Hematopoietic multipotent progenitor cell (in vitro differentiated cells): ENCODE measurements around the gene PIP4P1. TPM values are rescaled to one million over a fixed set of nuclear protein-coding genes. Genes with fewer than 3 reads are reported as not detected.
A peak's percentile ranks its signal among the peaks of the same experiment; 100 is the strongest.
"Not testable (repeated sequence)": the region's sequence is repeated elsewhere in the genome, so short reads cannot be mapped to it uniquely, and the experiment has no call there.

ENCODE experiments used
- DNase-seq, 3 donors: peaks; one replicate each; pipeline ENCODE4 v3.0.0-alpha.2; 2011 to 2015; ENCODE audit warnings: low read depth in 2 of 3, low spot score in 2 of 3
- total RNA-seq: library from RNA; depleted of rRNA; stranded (reverse); fragments of >200 nt; gene quantifications from one replicate; pipeline ENCODE4 v1.2.3, GENCODE V29; 2012

Gene PIP4P1
- total RNA-seq, 1 donor: 36.1 TPM

DNA sequence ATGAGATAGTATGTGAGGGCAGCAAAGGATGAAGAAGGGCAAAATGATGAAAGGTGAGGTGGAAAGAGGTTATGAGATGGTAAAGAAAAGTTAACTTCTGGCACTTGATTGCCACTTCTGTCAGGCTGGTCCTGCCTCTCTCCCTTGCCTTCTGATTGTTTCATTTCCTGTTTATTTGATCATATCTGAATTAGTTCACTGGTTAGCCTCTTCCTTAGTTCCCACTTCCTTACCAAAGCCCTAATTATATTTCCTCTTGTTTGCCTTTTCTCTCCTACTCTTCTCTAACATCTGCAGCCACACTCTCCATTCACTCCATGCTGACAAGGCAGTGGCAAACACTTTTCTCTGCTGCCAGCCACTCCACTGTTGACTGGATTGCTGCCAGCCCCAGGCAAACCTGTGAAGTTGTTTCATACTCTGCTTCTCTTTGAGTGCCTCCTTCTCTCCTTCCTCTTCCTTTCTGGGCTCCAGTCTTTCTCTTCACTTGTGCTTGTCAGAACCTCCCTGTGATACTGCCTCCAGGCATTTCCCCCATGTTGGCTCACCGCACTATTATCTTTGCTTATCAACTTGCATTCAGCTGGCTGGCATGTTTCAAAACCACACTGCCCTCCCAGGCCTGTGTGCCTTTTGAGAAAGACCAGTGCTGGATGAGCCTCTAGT lies 16.1 kb upstream of the PIP4P1 start:
- peak in 2 of 3 donors; percentile 70 to 92 for DNase-seq

DNA sequence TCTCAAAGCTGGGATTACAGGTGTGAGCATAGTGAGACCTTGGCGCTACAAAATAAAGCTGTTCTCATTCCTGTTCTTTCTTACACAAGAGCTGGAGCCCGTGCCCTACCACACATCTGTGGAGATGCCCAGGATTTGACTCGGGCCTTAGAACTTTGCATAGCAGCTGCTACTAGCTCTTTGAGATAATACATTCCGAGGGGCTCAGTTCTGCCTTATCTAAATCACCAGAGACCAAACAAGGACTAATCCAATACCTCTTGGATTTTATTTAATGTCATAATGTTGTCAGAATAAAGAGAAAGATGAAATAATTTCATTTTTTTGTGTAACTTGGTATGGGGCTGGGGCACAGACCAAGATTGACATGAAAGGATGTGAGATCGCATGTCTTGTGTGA lies 15.5 kb upstream of the PIP4P1 start:
- DNase-seq: no peak

DNA sequence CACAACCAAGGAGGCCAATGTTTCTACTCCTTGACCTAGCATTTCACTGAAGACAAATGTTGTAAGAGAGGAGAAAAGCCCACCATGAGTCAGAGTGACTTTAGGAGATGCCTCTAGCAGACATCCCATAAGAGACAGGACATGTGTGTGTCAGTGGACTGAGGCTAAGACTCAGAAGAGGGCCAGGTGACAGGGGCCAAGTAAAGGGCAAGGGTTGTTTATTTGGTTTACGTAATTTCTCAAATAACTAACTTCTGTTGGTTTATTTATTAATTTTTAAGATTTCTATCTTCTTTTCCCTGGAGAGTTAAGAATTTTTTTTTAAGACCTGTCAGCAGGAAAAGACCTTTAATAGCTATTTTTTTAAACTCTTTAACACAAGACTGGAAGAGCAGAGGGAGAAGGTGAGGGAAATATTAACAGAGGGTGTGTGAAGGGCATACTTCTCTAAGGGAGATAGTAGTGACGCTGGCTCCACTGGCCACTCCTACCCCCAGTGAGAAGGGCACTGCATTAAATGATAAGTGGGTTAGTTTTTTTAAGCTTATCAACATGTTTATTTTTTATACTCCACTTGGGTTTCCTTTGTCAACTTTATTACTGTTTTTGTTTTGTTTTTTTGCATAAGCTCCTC lies 11.4 kb upstream of the PIP4P1 start:
- no peak for DNase-seq

DNA sequence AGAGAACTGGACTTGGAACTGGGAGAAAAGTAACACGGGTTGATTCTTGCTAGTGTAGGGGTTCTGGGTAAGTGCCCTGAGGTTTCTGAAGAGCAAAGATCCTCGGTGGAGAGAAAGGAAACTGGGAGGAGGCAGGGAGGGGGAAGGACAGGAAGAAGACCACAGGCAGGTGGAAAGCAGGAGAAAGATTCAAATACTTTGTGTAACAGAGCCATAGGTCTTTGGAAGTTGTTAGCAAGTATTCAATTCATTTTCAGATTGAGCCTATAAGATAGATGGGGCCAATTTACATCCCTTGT lies 9.3 kb upstream of the PIP4P1 start:
- no peak for DNase-seq

DNA sequence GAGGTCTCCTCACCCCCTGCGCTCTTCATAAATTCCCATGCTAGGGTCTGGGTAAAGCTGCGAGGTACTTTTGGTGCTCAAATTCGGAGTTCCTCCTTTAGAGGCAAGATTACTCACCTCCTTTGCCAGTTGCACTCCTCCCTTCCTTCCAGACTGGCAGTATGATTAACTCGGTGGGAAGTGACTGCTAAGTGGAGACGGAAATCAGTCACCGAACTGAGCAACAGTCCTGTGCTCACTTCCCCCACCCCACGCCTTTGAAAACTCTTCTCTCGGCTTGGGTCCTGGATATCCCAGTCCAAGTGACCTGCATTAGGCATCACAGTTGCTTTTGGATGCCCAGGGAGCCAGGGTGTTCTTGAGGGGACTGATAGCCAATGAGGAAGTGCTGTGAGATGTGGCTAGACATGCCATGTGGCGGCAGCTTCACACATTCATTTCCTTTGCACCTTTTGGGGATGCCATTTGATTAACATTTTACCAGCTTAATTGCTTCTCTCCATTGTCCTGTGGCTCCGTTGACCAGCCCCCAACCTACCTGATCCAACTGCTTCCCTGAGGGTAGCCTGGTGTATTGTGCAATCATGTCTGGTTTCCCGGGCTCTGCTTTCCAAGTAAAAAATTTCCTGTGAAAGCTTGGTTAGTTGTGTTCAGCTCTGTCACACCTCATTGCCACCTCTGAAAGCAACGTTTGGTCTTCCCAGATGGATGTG lies 8.8 kb upstream of the PIP4P1 start:
- peak in 2 of 3 donors; percentile 83 to 87 for DNase-seq

DNA sequence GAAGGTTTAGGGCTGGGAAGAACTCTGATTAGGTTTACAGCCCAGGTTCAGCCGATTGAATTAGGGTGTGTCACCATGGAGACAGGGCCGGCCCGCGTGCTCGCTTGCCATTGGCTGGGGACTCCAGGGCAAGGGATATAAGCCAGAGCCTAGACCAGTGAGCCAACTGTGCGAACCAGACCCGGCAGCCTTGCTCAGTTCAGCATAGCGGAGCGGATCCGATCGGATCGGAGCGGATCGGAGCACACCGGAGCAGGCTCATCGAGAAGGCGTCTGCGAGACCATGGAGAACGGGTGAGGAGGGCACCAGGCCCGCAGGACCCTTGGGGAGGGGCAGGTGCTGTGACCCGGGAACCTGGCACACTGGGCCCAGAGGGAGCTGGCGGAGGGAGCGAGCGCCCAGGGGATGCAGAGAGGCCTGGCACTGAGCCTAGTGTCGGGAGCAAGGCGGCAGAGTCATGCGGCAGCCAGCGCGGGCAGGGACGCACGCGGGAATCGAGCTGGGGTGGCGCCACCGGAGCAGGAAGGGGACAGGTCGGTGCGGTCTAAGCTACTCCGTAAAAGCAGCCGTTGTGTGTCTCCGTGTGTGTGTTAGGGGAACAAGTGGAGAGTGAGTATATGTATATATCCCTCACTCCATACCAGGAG lies 8.1 kb upstream of the PIP4P1 start, which contains the start of gene PNP:
PNP (plus strand) TSS at position 165 of the 648 bp plus-strand sequence; CDS start at position 284, 119 bp downstream.
- DNase-seq: peak; percentile 81 to 90 (median 87)

DNA sequence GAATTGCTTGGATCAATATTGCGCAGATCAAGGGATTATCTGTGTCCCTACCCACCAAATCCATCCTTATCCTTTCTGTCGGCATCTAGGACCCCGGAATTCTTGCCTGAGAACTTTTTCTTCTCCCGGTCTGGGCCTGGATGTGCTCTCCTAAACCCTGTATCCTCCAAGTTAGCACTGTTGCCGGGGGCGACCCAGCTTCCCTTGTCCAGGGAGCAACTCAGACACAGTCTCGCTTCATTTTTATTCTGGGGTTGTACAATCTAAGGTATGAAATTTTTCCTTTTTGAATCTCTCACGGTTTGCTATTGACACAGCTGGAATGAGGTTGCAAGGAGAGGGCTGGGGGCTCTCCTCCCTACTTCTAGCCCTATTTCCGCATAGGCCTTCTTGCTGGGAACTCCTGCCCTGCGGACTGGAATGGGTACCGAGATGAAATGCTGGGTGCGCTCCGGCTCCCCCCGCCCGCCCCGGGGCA lies 7.6 kb upstream of the PIP4P1 start:
- DNase-seq: no peak

DNA sequence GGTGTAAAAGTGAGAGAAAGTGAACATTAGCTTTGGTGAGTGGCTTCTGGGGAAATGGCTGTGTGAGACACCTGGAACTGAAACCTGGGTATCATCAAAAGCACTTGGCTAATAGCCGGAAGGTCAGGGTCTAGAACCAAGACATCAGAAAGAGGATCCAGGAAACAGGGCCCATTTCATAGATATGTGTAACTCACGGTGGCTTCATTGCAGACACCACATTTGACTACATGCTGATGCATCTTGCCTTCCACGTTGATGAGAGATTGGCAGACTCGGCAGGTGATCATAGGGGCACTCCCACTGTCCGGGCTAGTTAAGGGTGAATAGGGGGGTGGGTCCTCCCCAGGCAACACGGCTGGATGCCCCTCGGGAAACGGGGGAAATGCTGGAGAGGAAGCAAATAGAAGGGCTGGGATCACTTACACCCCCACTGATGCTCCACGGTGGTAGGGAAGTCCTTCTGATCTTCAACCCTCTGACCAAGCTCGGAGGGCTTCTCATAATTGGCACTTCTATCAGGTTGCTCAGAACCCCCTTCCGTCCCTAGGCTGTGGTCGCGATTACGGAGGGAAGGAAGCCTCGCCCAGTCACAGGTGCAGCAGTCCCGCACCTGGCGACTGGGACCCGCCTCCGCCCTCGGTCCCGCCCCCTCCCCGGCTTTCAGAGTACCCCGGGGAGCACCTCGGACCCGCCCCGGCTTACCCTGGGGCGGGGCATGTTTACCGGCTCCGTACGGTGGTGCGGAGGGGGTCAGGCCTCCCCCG lies 593 bp downstream of the PIP4P1 start:
- peak in 2 of 3 donors; percentile 43 to 60 for DNase-seq

DNA sequence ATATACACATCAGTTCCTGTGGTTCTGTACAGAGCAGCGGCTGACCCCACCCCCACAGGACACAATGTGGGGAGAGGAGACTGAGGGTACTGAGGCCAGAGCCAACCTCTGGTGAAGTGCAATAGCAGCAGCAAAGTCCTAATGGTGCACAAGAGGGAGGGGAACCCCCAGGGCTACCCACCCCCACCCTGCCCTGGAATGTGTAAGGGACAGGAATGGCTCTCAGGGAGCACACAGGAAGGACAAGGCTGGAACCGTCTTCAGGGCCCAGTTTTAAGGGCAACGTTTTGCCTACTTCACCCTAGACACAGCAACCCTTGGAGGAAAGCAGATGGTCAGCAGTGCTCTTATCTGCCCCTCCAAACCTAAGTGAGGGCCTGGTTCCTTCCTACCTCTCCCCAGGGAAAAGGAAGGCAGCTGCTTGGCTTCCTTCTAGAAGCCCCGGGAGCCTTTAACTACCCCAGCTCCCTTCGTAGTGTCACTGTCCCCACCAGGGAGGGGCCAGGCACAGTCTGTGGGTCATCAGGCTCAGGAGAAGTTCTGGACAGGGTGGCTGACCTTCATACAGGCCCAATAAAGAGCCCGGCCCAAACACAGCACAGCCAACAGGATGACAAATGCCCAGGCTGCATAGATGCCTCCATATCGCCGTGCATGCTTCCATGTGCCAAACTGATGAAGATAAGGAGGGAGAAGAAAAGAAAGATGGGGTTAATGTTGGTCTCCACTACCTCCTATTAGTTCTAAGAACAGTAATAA lies 3.0 kb downstream of the PIP4P1 start:
- DNase-seq: no peak

DNA sequence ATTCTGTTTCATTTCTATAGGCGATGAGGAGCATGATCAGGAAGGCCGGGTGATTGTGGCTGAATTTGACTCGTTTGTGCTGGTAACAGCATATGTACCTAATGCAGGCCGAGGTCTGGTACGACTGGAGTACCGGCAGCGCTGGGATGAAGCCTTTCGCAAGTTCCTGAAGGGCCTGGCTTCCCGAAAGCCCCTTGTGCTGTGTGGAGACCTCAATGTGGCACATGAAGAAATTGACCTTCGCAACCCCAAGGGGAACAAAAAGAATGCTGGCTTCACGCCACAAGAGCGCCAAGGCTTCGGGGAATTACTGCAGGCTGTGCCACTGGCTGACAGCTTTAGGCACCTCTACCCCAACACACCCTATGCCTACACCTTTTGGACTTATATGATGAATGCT lies 4.3 kb downstream of the PIP4P1 start:
- no peak for DNase-seq

DNA sequence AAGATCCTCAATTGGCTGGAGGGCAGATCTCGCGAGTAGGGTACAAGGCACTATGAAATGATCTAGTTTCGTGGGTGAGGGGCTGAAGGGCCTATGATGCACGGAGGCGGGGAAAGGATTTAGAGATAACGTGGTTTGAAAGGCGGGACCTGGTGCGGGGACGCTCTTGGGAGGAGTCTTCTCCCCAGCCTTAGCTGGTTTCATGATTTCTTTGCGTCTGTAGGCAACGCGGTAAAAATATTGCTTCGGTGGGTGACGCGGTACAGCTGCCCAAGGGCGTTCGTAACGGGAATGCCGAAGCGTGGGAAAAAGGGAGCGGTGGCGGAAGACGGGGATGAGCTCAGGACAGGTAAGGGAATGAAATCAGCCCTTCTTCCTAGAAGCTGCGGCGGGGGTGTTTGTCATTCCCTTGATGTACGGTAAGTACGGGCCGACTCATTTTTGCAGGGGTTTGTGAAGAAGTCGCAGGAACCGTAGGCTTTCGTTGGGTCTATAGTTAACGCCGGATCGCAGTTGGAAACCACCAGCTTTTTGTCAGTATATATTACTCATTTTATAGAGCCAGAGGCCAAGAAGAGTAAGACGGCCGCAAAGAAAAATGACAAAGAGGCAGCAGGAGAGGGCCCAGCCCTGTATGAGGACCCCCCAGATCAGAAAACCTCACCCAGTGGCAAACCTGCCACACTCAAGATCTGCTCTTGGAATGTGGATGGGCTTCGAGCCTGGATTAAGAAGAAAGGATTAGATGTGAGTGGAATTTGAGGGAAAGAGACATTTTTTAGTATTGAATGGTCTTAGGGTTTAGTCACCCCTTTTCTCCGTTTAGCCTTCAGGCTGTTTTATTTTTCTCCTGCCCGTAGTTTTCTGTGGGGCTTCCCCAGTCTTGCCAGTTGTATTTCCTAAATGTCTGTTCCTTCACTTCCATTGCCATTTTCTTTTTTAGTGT lies 5.6 kb downstream of the PIP4P1 start:
- DNase-seq: no peak

DNA sequence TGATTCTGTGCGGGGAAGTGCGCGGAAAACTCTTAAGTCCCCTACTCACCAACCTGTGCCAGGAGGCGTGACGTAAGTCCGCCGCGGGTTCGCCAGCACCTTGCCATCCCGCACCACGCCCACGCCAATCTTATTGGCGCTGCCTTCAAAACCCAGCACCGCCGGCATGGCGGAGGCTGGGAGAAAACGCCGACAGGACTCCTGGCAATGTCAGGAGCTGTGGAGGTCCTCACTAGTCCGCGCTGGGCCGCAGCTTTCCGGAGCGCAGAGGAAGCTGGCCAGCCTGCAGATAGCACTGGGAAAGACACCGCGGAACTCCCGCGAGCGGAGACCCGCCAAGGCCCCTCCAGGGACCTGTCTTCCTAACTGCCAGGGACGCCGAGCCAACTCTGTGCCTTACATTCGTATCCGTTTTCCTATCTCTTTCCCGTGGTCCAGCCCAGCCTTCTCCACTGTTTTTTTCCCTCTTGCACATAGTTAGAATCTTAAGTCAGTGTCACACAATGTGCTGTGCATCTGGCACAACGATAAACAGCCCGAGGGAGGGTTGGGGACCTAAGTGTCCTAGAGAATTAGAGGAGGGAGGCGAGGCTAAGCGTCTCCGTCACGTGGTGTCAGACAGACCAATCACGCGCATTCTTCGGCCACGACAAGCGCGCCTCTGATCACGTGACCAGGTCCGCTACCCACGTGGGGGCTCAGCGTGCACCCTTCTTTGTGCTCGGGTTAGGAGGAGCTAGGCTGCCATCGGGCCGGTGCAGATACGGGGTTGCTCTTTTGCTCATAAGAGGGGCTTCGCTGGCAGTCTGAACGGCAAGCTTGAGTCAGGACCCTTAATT lies 6.5 kb downstream of the PIP4P1 start, which contains the start of the genes APEX1 and OSGEP:
APEX1 (plus strand) TSS at position 711 of the 839 bp plus-strand sequence. CDS start 420 bp downstream, outside the sequence.
OSGEP (minus strand) TSS at position 297 of the 839 bp plus-strand sequence; CDS start at position 168, 129 bp downstream.
- DNase-seq: peak; percentile 94 to 100 (median 99)

DNA sequence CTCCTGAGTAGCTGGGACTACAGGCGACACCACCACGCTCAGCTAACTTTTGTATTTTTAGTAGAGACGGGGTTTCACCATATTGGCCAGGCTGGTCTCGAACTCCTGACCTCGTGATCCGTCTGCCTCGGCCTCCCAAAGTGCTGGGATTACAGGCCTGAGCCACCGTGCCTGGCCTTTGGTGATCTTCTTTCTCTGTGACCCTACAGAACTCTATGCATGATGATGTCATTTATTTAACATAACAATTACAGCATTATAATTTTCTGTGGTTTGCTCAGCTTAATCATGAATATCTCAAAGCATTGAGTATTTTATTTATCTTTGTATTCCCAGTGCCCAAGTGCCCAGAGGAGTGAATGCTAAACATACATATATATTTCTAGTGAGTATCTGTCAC lies 8.4 kb downstream of the PIP4P1 start:
- DNase-seq: not testable (repeated sequence)

DNA sequence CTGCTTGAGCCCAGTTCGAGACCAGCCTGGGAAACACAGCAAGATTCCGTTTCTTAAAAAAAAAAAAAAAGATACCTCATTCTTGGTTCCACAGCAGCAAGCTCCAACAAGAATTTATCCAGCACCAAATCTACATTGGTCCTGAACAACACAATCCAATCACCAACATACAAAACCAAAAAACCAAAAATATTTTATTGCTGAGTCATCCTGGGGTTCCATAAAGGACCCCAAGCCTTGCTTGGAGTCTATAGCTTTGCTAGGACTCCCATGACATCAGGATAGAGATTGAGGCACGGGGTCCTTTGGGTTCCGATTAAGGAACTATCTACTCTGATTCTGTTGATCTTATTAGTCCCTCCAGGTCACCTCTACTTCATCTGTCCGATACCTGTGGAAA lies 14.3 kb downstream of the PIP4P1 start:
- DNase-seq: no peak

DNA sequence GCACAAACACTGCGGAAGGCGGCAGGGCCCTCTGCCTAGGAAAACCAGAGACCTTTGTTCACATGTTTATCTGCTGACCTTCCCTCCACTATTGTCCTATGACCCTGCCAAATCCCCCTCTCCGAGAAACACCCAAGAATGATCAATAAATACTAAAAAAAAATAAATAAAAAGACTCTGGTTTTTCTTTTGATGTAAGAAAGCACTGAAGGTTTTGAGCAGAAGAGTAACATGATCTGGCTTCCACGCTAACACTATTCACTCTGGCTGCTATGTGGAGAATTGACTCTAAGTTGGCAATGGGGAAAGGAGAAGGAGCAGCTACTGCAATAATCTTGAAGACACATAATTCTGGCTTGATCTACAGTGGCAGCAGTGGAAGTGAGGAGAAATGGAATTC lies 17.6 kb downstream of the PIP4P1 start:
- DNase-seq: not testable (repeated sequence)

DNA sequence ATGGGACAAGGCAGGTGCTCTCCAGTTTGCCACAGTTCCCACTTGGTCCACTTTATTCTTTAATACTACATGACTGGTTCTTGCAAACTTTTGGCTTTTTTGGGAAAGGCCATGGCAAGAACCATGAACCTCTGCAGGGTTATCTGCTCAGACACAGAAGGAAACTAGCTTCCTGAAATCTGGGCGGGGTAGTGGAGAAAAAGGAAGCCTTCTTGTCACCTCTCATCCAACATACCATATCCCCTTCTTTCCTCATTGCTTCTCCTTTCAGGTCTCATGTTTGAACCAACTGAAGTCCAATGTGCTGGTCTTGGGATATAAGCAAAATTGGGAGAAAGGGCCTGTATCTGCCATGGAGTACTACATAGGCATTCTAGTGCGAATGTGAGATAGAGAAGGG lies 19.8 kb downstream of the PIP4P1 start:
- no peak for DNase-seq

DNA sequence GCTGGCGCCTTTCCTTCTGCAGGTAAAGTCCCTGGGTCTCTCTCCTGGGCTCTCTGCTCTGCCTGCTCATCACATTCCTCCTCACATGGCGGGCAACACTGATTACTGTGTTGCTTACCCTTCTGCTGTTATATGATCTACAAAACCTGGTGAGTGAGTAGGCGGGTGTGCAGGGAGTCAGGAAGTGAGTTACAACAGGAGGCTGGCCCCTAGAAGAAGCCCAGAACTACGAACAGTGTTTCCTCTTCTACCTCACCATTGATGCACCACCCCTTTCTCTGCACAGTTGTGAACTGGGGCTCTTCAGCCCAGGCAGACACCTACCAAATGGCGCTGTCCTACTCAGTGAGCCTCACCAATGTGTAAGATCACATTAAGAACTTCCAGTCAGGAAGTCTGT lies 20.4 kb downstream of the PIP4P1 start:
- peak in 1 of 3 donors; percentile 41 for DNase-seq

DNA sequence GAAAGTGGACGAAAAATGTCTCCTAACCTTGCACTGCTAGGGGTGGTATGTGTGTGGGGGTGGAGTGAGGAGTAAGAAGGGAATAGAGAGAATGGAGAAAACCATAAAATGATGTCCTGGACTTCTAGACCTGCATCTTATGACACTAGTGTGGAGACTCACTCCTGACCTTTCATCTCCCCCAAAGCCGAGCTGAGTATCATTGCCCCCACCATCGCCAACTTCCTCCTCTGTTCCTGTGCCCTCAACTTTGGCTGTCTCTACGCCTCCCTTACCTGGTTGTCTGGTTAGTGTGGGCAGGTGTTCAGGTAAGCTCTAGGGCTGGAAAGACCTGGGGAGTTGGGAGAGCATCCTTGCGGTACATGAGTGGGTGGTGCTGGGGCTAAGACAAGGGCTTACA lies 20.8 kb downstream of the PIP4P1 start:
- no peak for DNase-seq
